Left lung (tissue), 10 donors: ENCODE results near the gene SEPSECS. TPM values are rescaled to one million over a fixed set of nuclear protein-coding genes. Genes with fewer than 3 reads are reported as not detected.
A peak's percentile ranks its signal among the peaks of the same experiment; 100 is the strongest.

Source experiments
- ATAC-seq: fragments of 200-7000 bp; cut with Tn5 transposase; one replicate; pipeline ENCODE4 v1.9.1; 2020; ENCODE audit warnings: moderate library complexity
- DNase-seq, 4 donors: peaks; one replicate each; pipeline ENCODE4 v3.0.0-alpha.2; 2013 to 2020
- H3K27ac ChIP-seq, 2 donors: fragments of 200-600 bp; sonication (generic) in 1 of 2; one replicate each; pipeline versions ENCODE4 v1.5.0 to v1.8.0; 2020 to 2021
- H3K27me3 ChIP-seq, 2 donors: fragments of 200-600 bp; sonication (generic) in 1 of 2; one replicate each; pipeline versions ENCODE4 v1.5.0 to v1.8.0; 2020 to 2021
- H3K36me3 ChIP-seq, 2 donors: fragments of 200-600 bp; sonication (generic) in 1 of 2; one replicate each; pipeline versions ENCODE4 v1.5.0 to v1.8.0; 2020 to 2021
- H3K4me1 ChIP-seq, 2 donors: fragments of 200-600 bp; one replicate each; pipeline ENCODE4 v1.8.0; 2021
- H3K4me3 ChIP-seq, 2 donors: fragments of 200-600 bp; sonication (generic) in 1 of 2; one replicate each; pipeline versions ENCODE4 v1.5.0 to v1.8.0; 2020 to 2021; ENCODE audit warnings: mild to moderate bottlenecking in 1 of 2
- H3K9me3 ChIP-seq, 2 donors: fragments of 200-600 bp; sonication (generic) in 1 of 2; one replicate each; pipeline versions ENCODE4 v1.5.0 to v1.8.0; 2020 to 2021
- intact Hi-C, 2 donors: fragments of 100-400 bp; cut with DNase I; formaldehyde crosslinking; loops; one replicate each; pipeline versions ENCODE4 v1.11.2 to v1.14.2; 2022
- polyA plus RNA-seq, 6 donors: library from polyadenylated mRNA; unstranded; fragments of 120-200 nt; gene quantifications; one replicate each; pipeline ENCODE4 v1.2.1, GENCODE V29; 2013; ENCODE audit not compliant: insufficient read length in 6 of 6
- total RNA-seq, 2 donors: library from RNA; stranded (reverse); fragmentation: NEBNext Ultra II Directional; extraction: Animal tissue kit (Norgen Biotek cat#: 25700); gene quantifications; one replicate each; pipeline ENCODE4 v1.2.1, GENCODE V29; 2021
- TF ChIP-seq, protein P1 (sequence below), 2 donors: fragments of 200-600 bp; sonication (generic) in 1 of 2; IDR thresholded peaks; one replicate each; pipeline versions ENCODE4 v1.5.0 to v1.8.0; 2021; ENCODE audit warnings: antibody characterized with exemption in 2 of 2
- donor health status: DM: no; HTN: yes; CAD: no.
- donor health status: DM: no; HTN: no; CAD: no.

The SEPSECS gene
- total and polyA plus RNA-seq, 8 donors = 8.2 to 18.9 (median 13.9) TPM

DNA sequence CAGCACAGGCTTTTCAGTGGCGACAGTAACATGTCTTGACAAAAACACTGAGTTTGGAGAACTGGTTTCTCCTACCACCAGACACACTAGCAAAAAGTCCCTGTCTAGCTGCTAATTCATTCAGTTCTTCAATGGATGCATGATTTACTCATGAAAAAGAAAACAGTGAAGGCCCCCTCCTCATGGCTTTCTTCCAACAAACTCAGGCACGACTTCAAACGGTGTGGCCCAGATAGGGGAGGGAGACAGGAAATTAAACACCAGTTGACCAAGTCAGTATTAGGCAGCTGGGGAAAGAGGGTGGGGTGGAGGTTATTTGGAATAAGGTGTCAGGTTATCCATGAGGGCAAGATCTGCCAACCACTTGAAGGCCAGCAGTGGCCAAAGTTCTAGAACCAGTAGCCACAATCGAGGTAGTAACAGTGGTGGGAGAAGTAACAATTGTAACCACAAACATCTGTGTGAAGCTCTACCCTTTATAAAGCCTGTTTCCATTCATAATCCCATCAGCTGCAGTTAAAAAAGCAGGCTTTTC lies 60.2 kb downstream of the SEPSECS start:
- no peak overlapping the region for H3K27ac ChIP-seq
- TF ChIP-seq, protein P1, sequence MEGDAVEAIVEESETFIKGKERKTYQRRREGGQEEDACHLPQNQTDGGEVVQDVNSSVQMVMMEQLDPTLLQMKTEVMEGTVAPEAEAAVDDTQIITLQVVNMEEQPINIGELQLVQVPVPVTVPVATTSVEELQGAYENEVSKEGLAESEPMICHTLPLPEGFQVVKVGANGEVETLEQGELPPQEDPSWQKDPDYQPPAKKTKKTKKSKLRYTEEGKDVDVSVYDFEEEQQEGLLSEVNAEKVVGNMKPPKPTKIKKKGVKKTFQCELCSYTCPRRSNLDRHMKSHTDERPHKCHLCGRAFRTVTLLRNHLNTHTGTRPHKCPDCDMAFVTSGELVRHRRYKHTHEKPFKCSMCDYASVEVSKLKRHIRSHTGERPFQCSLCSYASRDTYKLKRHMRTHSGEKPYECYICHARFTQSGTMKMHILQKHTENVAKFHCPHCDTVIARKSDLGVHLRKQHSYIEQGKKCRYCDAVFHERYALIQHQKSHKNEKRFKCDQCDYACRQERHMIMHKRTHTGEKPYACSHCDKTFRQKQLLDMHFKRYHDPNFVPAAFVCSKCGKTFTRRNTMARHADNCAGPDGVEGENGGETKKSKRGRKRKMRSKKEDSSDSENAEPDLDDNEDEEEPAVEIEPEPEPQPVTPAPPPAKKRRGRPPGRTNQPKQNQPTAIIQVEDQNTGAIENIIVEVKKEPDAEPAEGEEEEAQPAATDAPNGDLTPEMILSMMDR (IDR thresholded peaks at IDR 0.05) = no peak

DNA sequence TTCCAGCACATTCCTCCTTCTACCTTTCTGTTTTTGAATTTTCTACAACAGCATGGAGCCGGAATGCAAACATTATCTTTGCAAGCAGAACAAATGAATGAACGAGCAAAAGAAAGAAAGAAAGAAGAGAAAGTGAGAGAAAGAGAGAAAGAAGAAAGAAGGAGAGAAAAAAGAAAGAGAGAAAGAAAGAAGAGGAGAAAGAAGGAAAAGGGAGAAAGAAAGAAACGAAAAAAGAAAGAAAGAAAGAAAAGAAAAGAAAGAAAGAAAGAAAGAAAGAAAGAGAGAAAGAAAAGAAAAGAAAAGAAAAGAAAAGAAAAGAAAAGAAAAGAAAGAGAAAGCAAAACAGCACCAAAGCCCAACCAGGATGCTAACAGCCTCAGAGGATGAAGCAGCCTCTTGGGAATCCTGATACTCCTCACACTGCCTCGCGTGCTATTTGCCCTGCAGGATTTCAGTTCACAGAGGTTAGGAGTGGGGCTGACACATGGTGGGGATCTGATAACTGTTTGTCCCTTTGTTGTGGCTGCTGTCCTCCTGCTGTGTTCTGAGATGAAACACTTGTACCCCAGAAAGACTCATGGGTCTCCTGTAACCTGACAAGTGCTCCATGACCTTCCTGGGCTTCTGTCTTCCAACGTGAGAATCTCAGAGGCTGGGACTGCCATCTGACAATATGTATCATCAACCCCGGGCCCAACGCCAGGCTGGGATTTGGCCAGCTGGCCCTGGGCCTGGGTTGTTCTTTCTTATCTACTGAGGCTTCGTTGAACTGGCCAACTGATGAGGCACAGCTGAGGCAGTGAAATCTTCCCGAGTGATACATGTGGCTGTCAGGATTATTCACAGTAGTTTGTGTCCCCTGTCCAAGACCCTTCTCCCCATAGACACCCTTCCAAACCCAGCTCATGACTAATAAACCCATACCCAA lies 61.0 kb downstream of the SEPSECS start:
- Histone ChIP-seq H3K36me3 (no peaks in the 10 kb centered on the region), H3K27me3 (no peaks in the 10 kb centered on the region), H3K4me3 (no peak overlapping the region), H3K27ac (no peak overlapping the region), H3K4me1 (no peaks in the 10 kb centered on the region), H3K9me3 (peaks cover 0 to 8% of the 10 kb centered on the region in 2 donors)
- TF ChIP-seq, protein P1 (IDR thresholded peaks at IDR 0.05) = no peak
- ATAC-seq (peak; percentile 69), DNase-seq (peak in 2 of 4 donors; percentile 79 to 87)
- intact Hi-C loops = no loop called here

More for the DNA sequence above, 60.2 kb downstream of the SEPSECS start:
- H3K36me3 ChIP-seq = no peaks in the 10 kb centered on the region
- no peaks in the 10 kb centered on the region for H3K4me1 ChIP-seq
- peaks cover 0 to 8% of the 10 kb centered on the region in 2 donors for H3K9me3 ChIP-seq
- ATAC-seq (peak; percentile 9), DNase-seq (peak in 1 of 4 donors; percentile 49)
- intact Hi-C loops = no loop called here
- no peaks in the 10 kb centered on the region for H3K27me3 ChIP-seq
- H3K4me3 ChIP-seq = no peak overlapping the region

DNA sequence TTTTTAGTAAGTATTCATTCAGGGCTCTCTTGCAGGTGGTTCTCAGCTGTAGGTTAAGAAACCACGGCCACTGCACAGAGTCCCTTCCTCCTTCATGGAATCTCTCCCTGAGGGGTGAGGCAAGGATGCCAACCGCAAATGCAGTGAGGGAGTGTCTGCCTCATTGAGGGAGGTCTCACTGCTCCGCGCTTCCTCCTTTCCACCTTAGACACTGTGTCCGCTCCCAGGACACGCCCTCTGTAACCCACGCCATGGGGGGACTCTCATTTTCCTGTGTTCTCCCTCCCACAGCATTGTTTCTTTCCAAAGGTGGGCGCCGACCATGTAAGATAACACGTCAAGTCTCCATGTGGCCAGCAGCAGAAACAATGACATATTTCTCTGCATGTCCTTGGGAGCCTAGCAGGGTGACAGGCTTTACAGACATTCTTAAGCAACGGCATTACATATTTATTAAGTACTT lies 63.2 kb downstream of the SEPSECS start:
- no peak overlapping the region for H3K27ac ChIP-seq
- intact Hi-C loops = no loop called here
- H3K27me3 ChIP-seq = no peaks in the 10 kb centered on the region
- TF ChIP-seq, protein P1 (IDR thresholded peaks at IDR 0.05) = no peak
- no peaks in the 10 kb centered on the region for H3K4me1 ChIP-seq
- ATAC-seq (no peak), DNase-seq (no peak)
- H3K36me3 ChIP-seq = no peaks in the 10 kb centered on the region
- H3K4me3 ChIP-seq = no peak overlapping the region
- H3K9me3 ChIP-seq = peaks cover 0 to 15% of the 10 kb centered on the region in 2 donors

DNA sequence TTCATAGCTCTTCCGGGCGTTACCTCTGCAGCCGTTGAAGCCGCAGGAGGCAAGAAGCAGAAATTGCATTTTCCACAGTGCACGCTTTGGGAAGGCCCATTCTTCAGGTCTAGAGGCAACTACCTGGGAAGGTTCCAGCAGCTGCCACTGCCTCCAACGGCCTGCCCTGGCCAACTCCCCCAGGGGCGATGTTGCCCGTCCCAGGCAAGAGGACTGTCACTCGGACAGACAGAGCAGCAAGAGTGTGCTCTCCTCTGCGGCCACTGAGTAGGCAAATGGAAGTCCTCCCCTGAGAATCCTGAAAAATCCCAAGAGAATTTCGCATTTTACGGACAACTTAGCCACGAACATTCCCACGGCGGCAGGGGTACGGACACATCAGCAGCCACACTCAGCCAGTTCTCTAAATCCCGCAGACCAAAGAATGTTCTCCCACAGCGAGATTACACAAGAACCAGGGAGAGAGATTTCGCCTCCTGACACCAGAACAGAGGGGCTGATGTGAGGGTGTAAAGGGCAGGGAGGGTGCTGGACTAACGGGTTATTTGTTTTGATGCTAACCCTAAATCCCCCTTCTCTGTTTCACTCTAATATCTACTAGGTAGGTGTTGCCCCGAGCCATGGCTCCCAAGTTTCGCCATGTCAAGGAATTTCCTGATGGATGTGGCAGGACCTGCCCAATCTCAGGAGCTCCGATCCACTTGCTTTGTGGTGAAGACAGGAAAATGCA lies 63.8 kb downstream of the SEPSECS start:
- DNase-seq (no peak), ATAC-seq (no peak)
- Histone ChIP-seq H3K36me3 (no peaks in the 10 kb centered on the region), H3K9me3 (peaks cover 0 to 9% of the 10 kb centered on the region in 2 donors), H3K27ac (no peak overlapping the region), H3K27me3 (no peaks in the 10 kb centered on the region), H3K4me3 (no peak overlapping the region), H3K4me1 (no peaks in the 10 kb centered on the region)
- TF ChIP-seq, protein P1 (IDR thresholded peaks at IDR 0.05) = no peak
- intact Hi-C loops = no loop called here
